GM15510 (cell line): ENCODE results near the gene NMNAT2.

Experiments
- POLR2A ChIP-seq: IDR thresholded peaks from 3 replicates; pipeline ENCODE4 v1.6.1; 2011; ENCODE audit warnings: borderline replicate concordance; ENCODE audit not compliant: insufficient read length; ENCODE audit errors: extremely low read depth

Gene NMNAT2

GRCh38 chr1:183239793-183240525, 178.2 kb downstream of the NMNAT2 start:
- no peak for TF ChIP-seq POLR2A

- TF ChIP-seq POLR2A: no peak
These were observed 178.9 kb downstream of the NMNAT2 start for GRCh38 chr1:183239220-183239742.

GRCh38 chr1:183238071-183238470, 180.1 kb downstream of the NMNAT2 start:
- no peak for TF ChIP-seq POLR2A

- TF ChIP-seq POLR2A: no peak
These were observed 181.1 kb downstream of the NMNAT2 start for GRCh38 chr1:183237046-183237445.

- TF ChIP-seq POLR2A: no peak
These were observed 181.9 kb downstream of the NMNAT2 start for GRCh38 chr1:183236158-183236725.

- no peak for TF ChIP-seq POLR2A
These were observed 182.7 kb downstream of the NMNAT2 start for GRCh38 chr1:183235503-183235902.

GRCh38 chr1:183234660-183235476, 183.3 kb downstream of the NMNAT2 start:
- TF ChIP-seq POLR2A: no peak

- TF ChIP-seq POLR2A: no peak
These were observed 185.1 kb downstream of the NMNAT2 start for GRCh38 chr1:183233113-183233512.

GRCh38 chr1:183231545-183231944, 186.6 kb downstream of the NMNAT2 start:
- TF ChIP-seq POLR2A: no peak

- TF ChIP-seq POLR2A: no peak
These were observed 187.8 kb downstream of the NMNAT2 start for GRCh38 chr1:183230413-183230812.

- no peak for TF ChIP-seq POLR2A
These were observed 189.6 kb downstream of the NMNAT2 start for GRCh38 chr1:183228347-183229220.

GRCh38 chr1:183227422-183228346, 190.5 kb downstream of the NMNAT2 start:
- TF ChIP-seq POLR2A: no peak

GRCh38 chr1:183226963-183227362, 191.2 kb downstream of the NMNAT2 start:
- TF ChIP-seq POLR2A: no peak
